ENCODE data around the gene TAF4B.

DNA sequence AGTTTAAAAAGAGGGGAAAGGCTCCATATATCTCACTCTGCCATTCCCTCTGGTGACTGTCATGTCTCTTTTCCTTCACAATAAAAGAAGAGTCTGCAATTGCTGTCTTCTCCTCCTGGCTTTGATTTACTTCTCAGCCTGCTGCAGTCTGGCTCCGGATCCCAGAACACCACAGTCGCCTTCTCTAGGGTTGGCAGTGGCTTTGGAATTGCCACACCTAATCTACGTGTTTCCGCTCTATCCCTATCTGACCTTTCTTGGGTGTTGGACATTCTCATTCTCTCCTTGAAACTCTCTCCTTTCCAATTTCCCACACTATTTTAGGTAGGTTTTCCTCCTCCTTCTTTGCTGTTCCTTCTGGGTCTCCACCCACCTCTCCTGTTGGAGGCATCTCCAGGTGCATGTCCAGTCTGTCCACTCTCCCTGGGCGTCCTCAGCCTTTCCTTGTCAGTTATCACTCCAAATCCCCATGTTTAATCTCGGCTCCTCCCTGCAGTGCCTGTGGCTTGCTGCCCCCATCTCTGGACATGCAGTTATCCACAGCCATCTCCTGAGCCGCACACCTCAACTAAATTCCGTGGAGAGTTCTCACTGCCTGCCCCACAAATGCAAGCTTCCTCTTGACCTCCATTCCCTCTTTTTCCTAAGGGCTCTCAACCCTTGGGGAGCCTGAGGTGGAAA lies 209.3 kb downstream of the TAF4B start:
- TF ChIP-seq EP300 (IDR thresholded peaks at IDR 0.05) (no peak), CTCF (IDR thresholded peaks at IDR 0.05) (no peak), POLR2A (IDR thresholded peaks at IDR 0.05) (no peak)

Measured in sigmoid colon (tissue), 4 donors.